Mucosa of gallbladder (tissue), 1 donor: ENCODE measurements around the gene NPR3. TPM values are rescaled to one million over a fixed set of nuclear protein-coding genes. Genes with fewer than 3 reads are reported as not detected.

ENCODE experiments used
- DNase-seq: peaks from one replicate; pipeline ENCODE4 v3.0.0-alpha.2; 2020; ENCODE audit warnings: low spot score
- total RNA-seq: library from RNA; stranded (reverse); gene quantifications from one replicate; pipeline ENCODE4 v1.2.1, GENCODE V29; 2021
- donor health status: DM: no; HTN: no; CAD: no.

Gene NPR3
- total RNA-seq, 1 donor from 2014 or later: 6.5 TPM

GRCh38 chr5:32805971-32806638 lies 95.0 kb downstream of the NPR3 start:
- DNase-seq: no peak

DNA sequence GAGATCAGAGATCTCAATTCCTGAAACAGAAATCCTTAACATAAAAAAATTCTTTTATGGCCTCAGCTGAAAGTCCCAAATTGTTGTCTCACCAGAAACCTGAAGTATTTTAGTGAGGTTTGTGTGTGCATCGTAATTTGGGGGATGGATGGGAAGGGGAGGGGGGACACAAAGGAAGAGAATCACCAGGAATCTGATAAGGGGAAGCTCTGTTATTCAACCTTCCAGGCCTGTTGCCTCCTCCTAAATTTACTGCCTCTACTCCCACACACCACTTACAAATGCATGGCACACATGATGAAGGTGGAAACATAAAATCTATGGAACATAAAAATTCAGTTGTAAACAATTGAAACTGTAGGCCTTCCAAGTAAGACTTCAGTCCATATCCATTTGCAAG lies 97.7 kb downstream of the NPR3 start:
- DNase-seq: no peak

- DNase-seq: no peak
Measured at GRCh38 chr5:32810804-32811203, 99.7 kb downstream of the NPR3 start.

DNA sequence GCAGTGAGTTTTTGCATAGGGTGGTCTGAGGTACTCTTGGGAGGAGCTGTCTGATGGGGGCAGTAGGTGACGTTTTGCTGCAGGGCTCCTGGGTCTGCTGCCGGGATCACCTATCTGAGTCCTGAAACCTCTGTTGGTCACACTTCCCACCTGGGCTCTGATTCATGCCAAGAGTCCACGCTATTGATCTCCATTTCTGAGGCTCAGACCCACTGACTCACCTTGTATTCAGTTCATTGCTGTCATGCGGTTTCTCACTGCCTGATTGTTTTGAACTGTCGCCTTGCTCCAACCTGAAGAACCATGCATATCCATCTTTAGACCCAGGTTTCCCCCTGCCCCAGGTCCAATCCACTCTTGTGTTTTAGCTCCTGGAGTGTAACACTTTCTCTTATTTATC lies 101.3 kb downstream of the NPR3 start:
- DNase-seq: no peak

DNA sequence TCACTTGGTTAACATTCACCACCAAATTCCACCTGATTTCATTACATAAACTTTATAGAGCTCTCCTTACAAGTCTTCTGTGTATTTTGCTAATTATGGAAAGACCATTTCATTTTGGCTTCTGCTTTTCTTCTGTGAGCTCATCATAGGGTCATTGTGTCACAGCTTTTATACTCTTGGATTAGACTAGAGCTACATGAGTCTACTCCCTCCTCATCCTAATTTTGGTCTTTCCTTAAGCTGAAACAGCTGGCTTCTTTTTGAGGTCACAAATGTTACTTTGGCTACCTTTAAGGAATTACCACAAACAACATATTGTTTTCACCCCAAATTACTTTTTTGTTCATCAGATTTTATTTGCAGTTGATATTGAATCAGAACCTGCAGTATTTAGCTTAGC lies 103.0 kb downstream of the NPR3 start:
- DNase-seq: no peak

DNA sequence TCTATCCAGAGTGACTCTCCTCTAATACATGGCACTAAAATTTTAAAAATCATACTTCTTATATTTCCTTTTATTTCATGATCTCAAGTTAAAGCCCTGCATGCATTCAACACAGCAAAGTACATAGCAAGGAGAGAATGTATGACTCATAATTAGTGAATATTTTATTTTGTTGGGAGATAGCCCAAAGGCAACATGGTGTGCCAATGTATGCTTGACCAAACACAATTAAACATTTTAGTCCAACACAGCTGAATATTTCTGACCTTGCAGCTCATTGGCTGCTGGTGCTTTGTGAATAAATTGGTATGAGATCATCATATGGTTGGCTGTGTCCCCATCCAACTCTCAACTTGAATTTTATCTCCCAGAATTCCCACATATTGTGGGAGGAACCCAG lies 103.5 kb downstream of the NPR3 start:
- DNase-seq: no peak

DNA sequence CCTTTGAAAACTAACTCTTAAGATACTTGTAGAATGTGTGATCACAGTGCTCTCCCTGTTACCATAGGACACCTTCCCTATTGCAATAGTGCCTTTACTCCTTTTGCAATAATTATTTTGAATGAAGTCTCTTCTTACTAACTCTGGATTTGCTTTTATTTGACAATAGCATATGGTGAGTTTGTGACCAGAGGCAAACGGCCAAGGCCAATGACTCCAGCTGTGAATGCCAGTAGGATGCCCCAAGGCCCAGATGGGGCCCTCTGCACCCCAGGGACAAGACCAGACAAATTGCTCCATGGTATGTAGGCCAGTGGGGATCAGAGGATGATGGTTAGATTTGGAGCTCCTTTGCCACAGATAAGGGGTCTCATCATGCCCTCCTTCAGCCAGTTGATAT lies 116.9 kb downstream of the NPR3 start:
- DNase-seq: no peak

GRCh38 chr5:32828492-32828891 lies 117.4 kb downstream of the NPR3 start:
- no peak for DNase-seq

- DNase-seq: no peak
Measured at GRCh38 chr5:32831624-32832023, 120.5 kb downstream of the NPR3 start.

DNA sequence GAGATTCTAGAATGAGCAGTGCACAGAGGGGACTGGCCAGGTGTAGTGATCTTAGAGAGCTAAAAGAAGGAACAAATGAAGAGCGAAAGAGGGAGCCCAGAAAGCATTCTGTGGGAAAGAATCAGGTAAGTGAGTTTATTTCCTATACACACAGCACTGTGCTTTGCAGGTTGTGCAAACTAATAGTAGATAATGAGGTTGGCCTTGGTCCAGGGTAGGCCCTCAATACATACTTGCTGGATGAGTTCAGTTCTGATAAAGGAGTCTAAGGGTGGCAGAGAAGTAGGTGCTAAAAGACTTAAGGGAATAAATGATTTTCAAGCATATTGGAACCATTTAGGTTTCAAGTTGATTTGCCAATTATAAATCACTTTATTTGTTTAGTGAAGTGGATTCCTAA lies 122.0 kb downstream of the NPR3 start:
- DNase-seq: peak; percentile 53

- DNase-seq: no peak
Measured at GRCh38 chr5:32833663-32834062, 122.5 kb downstream of the NPR3 start.

GRCh38 chr5:32834251-32834650 lies 123.1 kb downstream of the NPR3 start:
- DNase-seq: no peak

DNA sequence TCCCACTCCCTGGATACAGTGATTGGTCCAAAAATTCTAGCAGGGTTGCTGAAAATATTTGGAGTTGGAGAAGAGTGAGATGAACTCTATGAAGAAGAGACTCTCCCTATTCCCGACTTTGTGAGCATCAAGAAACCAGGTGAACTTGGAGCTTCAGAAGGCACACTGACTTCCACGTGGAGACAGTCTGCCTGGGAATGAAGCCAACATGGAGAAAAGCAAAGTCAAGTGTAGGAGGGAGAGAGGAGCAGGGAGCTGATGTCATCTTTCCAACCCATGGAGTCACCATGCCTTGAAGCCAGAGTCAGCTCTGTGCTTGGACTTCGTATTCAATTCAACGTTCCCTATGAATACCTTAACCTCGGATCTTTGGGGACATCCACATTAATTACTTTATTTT lies 125.1 kb downstream of the NPR3 start:
- DNase-seq: peak; percentile 30

DNA sequence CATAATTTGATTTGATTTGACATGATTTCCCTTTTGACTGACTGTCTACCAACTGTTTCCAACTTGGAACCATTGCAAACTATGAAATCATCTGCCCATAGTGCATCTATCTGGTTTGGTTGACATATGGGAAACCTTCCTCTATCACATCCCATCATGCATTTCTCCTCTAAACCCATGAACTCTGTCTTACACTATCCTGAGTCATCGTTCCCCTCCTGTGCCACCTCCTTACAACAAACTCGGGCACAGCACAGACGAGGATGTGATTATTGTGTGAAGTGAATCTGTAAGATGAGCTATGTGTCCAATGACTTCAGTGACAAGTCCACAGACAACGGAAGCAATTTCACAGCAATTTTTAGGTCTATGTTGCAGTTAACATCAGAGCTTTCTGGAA lies 126.1 kb downstream of the NPR3 start:
- DNase-seq: no peak

- no peak for DNase-seq
Measured at GRCh38 chr5:32839106-32839505, 128.0 kb downstream of the NPR3 start.

DNA sequence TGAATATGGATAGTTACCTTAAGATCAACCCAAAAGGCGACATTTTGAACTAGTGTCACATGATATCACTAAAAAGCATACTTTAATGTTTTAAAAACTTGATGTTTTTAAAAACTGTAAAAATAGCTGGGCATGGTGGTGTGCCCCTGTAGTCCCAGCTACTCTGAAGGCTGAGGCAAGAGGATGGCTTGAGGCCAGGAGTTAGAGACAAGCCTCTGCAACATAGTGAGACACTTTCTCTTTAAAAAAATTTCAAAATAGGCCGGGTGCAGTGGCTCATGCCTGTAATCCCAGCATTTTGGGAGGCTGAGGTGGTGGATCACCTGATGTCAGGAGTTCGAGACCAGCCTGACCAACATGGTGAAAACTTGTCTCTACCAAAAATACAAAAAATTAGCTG lies 129.5 kb downstream of the NPR3 start:
- DNase-seq: no peak

Other genes with a start within 250 kb of the NPR3 start
- 152 TPM for gene SUB1, start 125.8 kb upstream of the NPR3 start, total RNA-seq